Measurements from ENCODE around the gene FGF12.

FGF12 gene

DNA sequence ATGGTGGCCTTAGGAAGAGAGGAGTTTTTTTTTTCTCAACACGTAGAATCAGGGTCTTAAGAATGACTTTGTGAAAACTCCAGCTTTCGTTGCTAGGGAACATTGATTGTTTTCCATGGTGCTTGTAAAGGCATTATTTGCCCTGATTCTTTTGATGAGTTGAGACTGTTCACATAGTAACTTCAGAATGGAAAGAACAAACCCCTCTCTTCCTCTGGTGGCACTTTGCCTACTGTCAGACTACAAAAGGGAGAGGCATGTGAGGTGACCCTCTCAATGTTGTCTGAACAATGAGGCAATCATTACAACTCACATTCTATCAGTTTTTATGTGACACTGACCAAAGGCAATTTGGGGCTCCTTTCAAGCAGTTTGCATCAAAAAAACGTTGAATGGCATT, 477.8 kb downstream of the FGF12 start:
- CTCF ChIA-PET: no interaction called here
- POLR2A ChIA-PET: no interaction called here
- DNase-seq (ENCODE audit: extremely low spot score): no peak

GRCh38 chr3:192246847-192247559, 480.3 kb downstream of the FGF12 start:
- no peak for DNase-seq (ENCODE audit: extremely low spot score)
- TF ChIP-seq ELF4 (IDR thresholded peaks at IDR 0.05): no peak
- TF ChIP-seq ZNF384 (IDR thresholded peaks at IDR 0.05): no peak
- no peak for TF ChIP-seq FOXK2 (IDR thresholded peaks at IDR 0.05)
- TF ChIP-seq LEF1 (IDR thresholded peaks at IDR 0.05; ENCODE audit: borderline replicate concordance): no peak
- no peak for TF ChIP-seq FOXA1 (IDR thresholded peaks at IDR 0.05)
- no peak for TF ChIP-seq ARNT (IDR thresholded peaks at IDR 0.05)
- no peak for TF ChIP-seq L3MBTL2 (conservative IDR thresholded peaks at IDR 0.05)
- TF ChIP-seq PKNOX1 (IDR thresholded peaks at IDR 0.05): no peak
- TF ChIP-seq HDGF (IDR thresholded peaks at IDR 0.05; ENCODE audit: borderline replicate concordance): no peak
- TF ChIP-seq TARDBP (IDR thresholded peaks at IDR 0.05): no peak
- no peak for TF ChIP-seq BHLHE40 (IDR thresholded peaks at IDR 0.05; ENCODE audit: borderline replicate concordance)
- no peak for TF ChIP-seq FOXM1 (IDR thresholded peaks at IDR 0.05; ENCODE audit: borderline replicate concordance)
- TF ChIP-seq NFRKB (IDR thresholded peaks at IDR 0.05): no peak
- TF ChIP-seq SP1 (IDR thresholded peaks at IDR 0.05): no peak
- no peak for TF ChIP-seq CTBP1 (IDR thresholded peaks at IDR 0.05; ENCODE audit: borderline replicate concordance)
- TF ChIP-seq SUZ12 (IDR thresholded peaks at IDR 0.05): no peak
- CTCF ChIA-PET: no interaction called here
- POLR2A ChIA-PET: no interaction called here

More for the DNA sequence above, 477.8 kb downstream of the FGF12 start:
- TF ChIP-seq ELF4 (IDR thresholded peaks at IDR 0.05) (no peak), SP1 (IDR thresholded peaks at IDR 0.05) (no peak), ARNT (IDR thresholded peaks at IDR 0.05) (no peak), FOXM1 (IDR thresholded peaks at IDR 0.05; ENCODE audit: borderline replicate concordance) (no peak)

- DNase-seq (ENCODE audit: extremely low spot score): no peak
- POLR2A ChIA-PET: no interaction called here
- CTCF ChIA-PET: no interaction called here
- TF ChIP-seq BHLHE40 (IDR thresholded peaks at IDR 0.05; ENCODE audit: borderline replicate concordance): no peak
- no peak for TF ChIP-seq NFRKB (IDR thresholded peaks at IDR 0.05)
- TF ChIP-seq PKNOX1 (IDR thresholded peaks at IDR 0.05): no peak
- TF ChIP-seq CTBP1 (IDR thresholded peaks at IDR 0.05; ENCODE audit: borderline replicate concordance): no peak
- TF ChIP-seq TARDBP (IDR thresholded peaks at IDR 0.05): no peak
- TF ChIP-seq FOXM1 (IDR thresholded peaks at IDR 0.05; ENCODE audit: borderline replicate concordance): no peak
- TF ChIP-seq LEF1 (IDR thresholded peaks at IDR 0.05; ENCODE audit: borderline replicate concordance): no peak
- TF ChIP-seq ARNT (IDR thresholded peaks at IDR 0.05): no peak
Measured at GRCh38 chr3:192244591-192244990, 482.8 kb downstream of the FGF12 start.

GRCh38 chr3:192239956-192240355, 487.4 kb downstream of the FGF12 start:
- ChIA-PET POLR2A (no interaction called here), CTCF (no interaction called here)
- no peak for DNase-seq (ENCODE audit: extremely low spot score)
- TF ChIP-seq SP1 (IDR thresholded peaks at IDR 0.05) (no peak), HDGF (IDR thresholded peaks at IDR 0.05; ENCODE audit: borderline replicate concordance) (no peak), LEF1 (IDR thresholded peaks at IDR 0.05; ENCODE audit: borderline replicate concordance) (no peak), ELF4 (IDR thresholded peaks at IDR 0.05) (no peak), L3MBTL2 (conservative IDR thresholded peaks at IDR 0.05) (no peak), NFRKB (IDR thresholded peaks at IDR 0.05) (no peak), CTBP1 (IDR thresholded peaks at IDR 0.05; ENCODE audit: borderline replicate concordance) (no peak), TARDBP (IDR thresholded peaks at IDR 0.05) (no peak), ZNF384 (IDR thresholded peaks at IDR 0.05) (no peak), SUZ12 (IDR thresholded peaks at IDR 0.05) (no peak), FOXM1 (IDR thresholded peaks at IDR 0.05; ENCODE audit: borderline replicate concordance) (no peak), FOXK2 (IDR thresholded peaks at IDR 0.05) (no peak), BHLHE40 (IDR thresholded peaks at IDR 0.05; ENCODE audit: borderline replicate concordance) (no peak), FOXA1 (IDR thresholded peaks at IDR 0.05) (no peak), ARNT (IDR thresholded peaks at IDR 0.05) (no peak), PKNOX1 (IDR thresholded peaks at IDR 0.05) (no peak)

DNA sequence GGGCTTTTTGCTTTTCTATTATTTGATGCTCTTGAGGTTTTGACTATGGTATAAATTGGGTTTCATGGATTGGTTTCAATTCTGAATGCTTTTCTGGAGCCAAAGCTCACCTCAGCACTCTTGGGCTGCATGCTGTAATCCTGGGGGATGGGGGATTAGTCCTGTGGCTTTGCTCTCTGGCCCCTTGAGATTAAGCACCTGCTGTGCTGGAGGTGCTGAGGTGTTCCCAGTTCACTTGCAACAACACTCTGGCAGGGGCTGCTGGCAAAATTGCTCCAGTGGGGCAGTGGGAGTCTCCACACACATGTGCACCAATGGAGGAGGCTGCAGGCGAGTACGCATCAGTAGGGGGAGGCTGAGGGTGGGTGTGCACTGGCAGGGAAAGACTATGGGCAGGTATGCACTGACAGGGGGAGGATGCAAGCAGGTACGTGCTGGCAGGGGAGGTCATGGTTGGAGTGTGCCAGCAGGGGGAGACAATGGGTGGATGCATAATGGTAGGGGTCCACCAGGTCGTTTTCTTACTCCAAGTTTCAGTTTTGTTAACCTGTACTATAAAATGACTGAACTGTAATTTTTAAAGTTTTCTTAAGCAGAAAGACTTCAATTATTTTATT, 489.2 kb downstream of the FGF12 start:
- ChIA-PET CTCF (interaction anchor here (0.6 kb wide), 1 partner anchor 11 kb away, joined by 3 read pairs; no protein-coding TSS in a partner anchor), POLR2A (no interaction called here)
- no peak for DNase-seq (ENCODE audit: extremely low spot score)
- TF ChIP-seq PKNOX1 (IDR thresholded peaks at IDR 0.05) (no peak), SP1 (IDR thresholded peaks at IDR 0.05) (no peak), ARNT (IDR thresholded peaks at IDR 0.05) (no peak), FOXM1 (IDR thresholded peaks at IDR 0.05; ENCODE audit: borderline replicate concordance) (no peak), ZNF384 (IDR thresholded peaks at IDR 0.05) (no peak), ELF4 (IDR thresholded peaks at IDR 0.05) (no peak), FOXK2 (IDR thresholded peaks at IDR 0.05) (no peak), NFRKB (IDR thresholded peaks at IDR 0.05) (no peak), HDGF (IDR thresholded peaks at IDR 0.05; ENCODE audit: borderline replicate concordance) (no peak), BHLHE40 (IDR thresholded peaks at IDR 0.05; ENCODE audit: borderline replicate concordance) (no peak), L3MBTL2 (conservative IDR thresholded peaks at IDR 0.05) (no peak), CTBP1 (IDR thresholded peaks at IDR 0.05; ENCODE audit: borderline replicate concordance) (no peak)
